Measurements from ENCODE around the gene TMEM220.

The TMEM220 gene

GRCh38 chr17:10771148-10771547, 41.3 kb upstream of the TMEM220 start:
- Histone ChIP-seq H3K4me2 (ENCODE audit: low read depth, low read length, poor library complexity, severe bottlenecking) (no peak overlapping the region), H3K36me3 (ENCODE audit: insufficient read depth, low read length) (no peaks in the 10 kb centered on the region), H3K79me2 (ENCODE audit: insufficient read depth, low read length) (no peaks in the 10 kb centered on the region), H3K27me3 (ENCODE audit: insufficient read depth, low read length, poor library complexity, severe bottlenecking) (no peaks in the 10 kb centered on the region), H3K9me2 (replicated peaks; ENCODE audit: low read depth, low read length) (no peaks in the 10 kb centered on the region), H3K4me3 (ENCODE audit: low read length, poor library complexity, severe bottlenecking) (no peak overlapping the region), H2AFZ (ENCODE audit: low read length) (no peak overlapping the region), H3K9ac (ENCODE audit: low read depth, low read length, poor library complexity, severe bottlenecking) (no peak overlapping the region), H4K20me1 (ENCODE audit: insufficient read depth, low read length, poor library complexity, severe bottlenecking) (no peaks in the 10 kb centered on the region), H3K9me3 (ENCODE audit: insufficient read depth, low read depth, low read length) (peaks cover 7% of the 10 kb centered on the region; the same call in 1 of the 2 replicates), H3F3A (ENCODE audit: low read depth) (no peaks in the 10 kb centered on the region), H3K4me1 (ENCODE audit: insufficient read depth, low read length, poor library complexity, severe bottlenecking) (peaks cover 14% of the 10 kb centered on the region)
- no peak for TF ChIP-seq EZH2phosphoT487 (IDR thresholded peaks at IDR 0.05; ENCODE audit: borderline replicate concordance)
- TF ChIP-seq CTCF (conservative IDR thresholded peaks at IDR 0.05; ENCODE audit: low read length) = no peak

- TF ChIP-seq EZH2phosphoT487 (IDR thresholded peaks at IDR 0.05; ENCODE audit: borderline replicate concordance) = no peak
- no peak for TF ChIP-seq CTCF (conservative IDR thresholded peaks at IDR 0.05; ENCODE audit: low read length)
- no peaks in the 10 kb centered on the region for H3K9me2 ChIP-seq (replicated peaks; ENCODE audit: low read depth, low read length)
- H3K27me3 ChIP-seq (ENCODE audit: insufficient read depth, low read length, poor library complexity, severe bottlenecking) = no peaks in the 10 kb centered on the region
- no peak overlapping the region for H3K4me3 ChIP-seq (ENCODE audit: low read length, poor library complexity, severe bottlenecking)
- no peak overlapping the region for H2AFZ ChIP-seq (ENCODE audit: low read length)
- peaks cover 7% of the 10 kb centered on the region; the same call in 1 of the 2 replicates for H3K9me3 ChIP-seq (ENCODE audit: insufficient read depth, low read depth, low read length)
- no peak overlapping the region for H3K4me2 ChIP-seq (ENCODE audit: low read depth, low read length, poor library complexity, severe bottlenecking)
- no peaks in the 10 kb centered on the region for H3F3A ChIP-seq (ENCODE audit: low read depth)
- H4K20me1 ChIP-seq (ENCODE audit: insufficient read depth, low read length, poor library complexity, severe bottlenecking) = no peaks in the 10 kb centered on the region
- no peaks in the 10 kb centered on the region for H3K79me2 ChIP-seq (ENCODE audit: insufficient read depth, low read length)
- no peak overlapping the region for H3K9ac ChIP-seq (ENCODE audit: low read depth, low read length, poor library complexity, severe bottlenecking)
- peaks cover 12% of the 10 kb centered on the region for H3K4me1 ChIP-seq (ENCODE audit: insufficient read depth, low read length, poor library complexity, severe bottlenecking)
- H3K36me3 ChIP-seq (ENCODE audit: insufficient read depth, low read length) = no peaks in the 10 kb centered on the region
Observed at GRCh38 chr17:10769840-10770239, 40.0 kb upstream of the TMEM220 start.

- peaks cover 7% of the 10 kb centered on the region; the same call in 1 of the 2 replicates for H3K9me3 ChIP-seq (ENCODE audit: insufficient read depth, low read depth, low read length)
Observed at GRCh38 chr17:10768750-10769251, 39.0 kb upstream of the TMEM220 start.

More at GRCh38 chr17:10768750-10769251, 39.0 kb upstream of the TMEM220 start:
- no peaks in the 10 kb centered on the region for H3F3A ChIP-seq (ENCODE audit: low read depth)
- no peaks in the 10 kb centered on the region for H4K20me1 ChIP-seq (ENCODE audit: insufficient read depth, low read length, poor library complexity, severe bottlenecking)
- no peak overlapping the region for H3K4me2 ChIP-seq (ENCODE audit: low read depth, low read length, poor library complexity, severe bottlenecking)
- no peaks in the 10 kb centered on the region for H3K36me3 ChIP-seq (ENCODE audit: insufficient read depth, low read length)
- no peak overlapping the region for H3K4me3 ChIP-seq (ENCODE audit: low read length, poor library complexity, severe bottlenecking)
- peaks cover 12% of the 10 kb centered on the region for H3K4me1 ChIP-seq (ENCODE audit: insufficient read depth, low read length, poor library complexity, severe bottlenecking)
- no peak for TF ChIP-seq CTCF (conservative IDR thresholded peaks at IDR 0.05; ENCODE audit: low read length)
- no peak for TF ChIP-seq EZH2phosphoT487 (IDR thresholded peaks at IDR 0.05; ENCODE audit: borderline replicate concordance)
- no peak overlapping the region for H2AFZ ChIP-seq (ENCODE audit: low read length)
- H3K79me2 ChIP-seq (ENCODE audit: insufficient read depth, low read length) = no peaks in the 10 kb centered on the region
- H3K9me2 ChIP-seq (replicated peaks; ENCODE audit: low read depth, low read length) = no peaks in the 10 kb centered on the region
- H3K27me3 ChIP-seq (ENCODE audit: insufficient read depth, low read length, poor library complexity, severe bottlenecking) = no peaks in the 10 kb centered on the region
- no peak overlapping the region for H3K9ac ChIP-seq (ENCODE audit: low read depth, low read length, poor library complexity, severe bottlenecking)
